ENCODE measurements around the gene PCNX2.

The PCNX2 gene

GRCh38 chr1:233045588-233045987 is 249.9 kb downstream of the PCNX2 start:
- no peak for DNase-seq

GRCh38 chr1:233042834-233043233 is 252.7 kb downstream of the PCNX2 start:
- no peak for DNase-seq

GRCh38 chr1:233040494-233040893 is 255.0 kb downstream of the PCNX2 start:
- no peak for DNase-seq

GRCh38 chr1:233038581-233038980 is 256.9 kb downstream of the PCNX2 start:
- no peak for DNase-seq

GRCh38 chr1:233037843-233038242 is 257.7 kb downstream of the PCNX2 start:
- DNase-seq: no peak

GRCh38 chr1:233034836-233035235 is 260.7 kb downstream of the PCNX2 start:
- no peak for DNase-seq

GRCh38 chr1:233033361-233033760 is 262.2 kb downstream of the PCNX2 start:
- DNase-seq: no peak

- DNase-seq: no peak
Measured at GRCh38 chr1:233032916-233033315, 262.6 kb downstream of the PCNX2 start.

GRCh38 chr1:233031521-233031920 is 264.0 kb downstream of the PCNX2 start:
- DNase-seq: no peak

GRCh38 chr1:233027046-233027445 is 268.5 kb downstream of the PCNX2 start:
- no peak for DNase-seq

GRCh38 chr1:233025567-233025966 is 270.0 kb downstream of the PCNX2 start:
- DNase-seq: no peak

GRCh38 chr1:233025157-233025556 is 270.4 kb downstream of the PCNX2 start:
- no peak for DNase-seq

GRCh38 chr1:233024199-233024598 is 271.3 kb downstream of the PCNX2 start:
- DNase-seq: no peak

GRCh38 chr1:233022246-233022645 is 273.3 kb downstream of the PCNX2 start:
- no peak for DNase-seq

- no peak for DNase-seq
Measured at GRCh38 chr1:233020426-233020825, 275.1 kb downstream of the PCNX2 start.

- DNase-seq: no peak
Measured at GRCh38 chr1:233019778-233020325, 275.7 kb downstream of the PCNX2 start.

- no peak for DNase-seq
Measured at GRCh38 chr1:233019083-233019482, 276.4 kb downstream of the PCNX2 start.

GRCh38 chr1:233016798-233017197 is 278.7 kb downstream of the PCNX2 start:
- no peak for DNase-seq

- DNase-seq: no peak
Measured at GRCh38 chr1:233015965-233016364, 279.6 kb downstream of the PCNX2 start.

- DNase-seq: no peak
Measured at GRCh38 chr1:233012021-233012420, 283.5 kb downstream of the PCNX2 start.

GRCh38 chr1:233010146-233010545 is 285.4 kb downstream of the PCNX2 start:
- DNase-seq: no peak

- DNase-seq: no peak
Measured at GRCh38 chr1:233006541-233006973, 289.0 kb downstream of the PCNX2 start.

GRCh38 chr1:233006108-233006507 is 289.4 kb downstream of the PCNX2 start:
- no peak for DNase-seq

GRCh38 chr1:233005703-233006102 is 289.8 kb downstream of the PCNX2 start:
- DNase-seq: no peak

- no peak for DNase-seq
Measured at GRCh38 chr1:233005156-233005555, 290.4 kb downstream of the PCNX2 start.

GRCh38 chr1:233004451-233004850 is 291.1 kb downstream of the PCNX2 start:
- no peak for DNase-seq

Data from T-helper 9 cell (primary cell).